Small intestine (tissue), 7 donors: ENCODE data around the gene ZFR. TPM values are rescaled to one million over a fixed set of nuclear protein-coding genes. Genes with fewer than 3 reads are reported as not detected.

Source experiments
- DNase-seq, 2 donors: peaks; one replicate each; pipeline versions ENCODE4 v3.0.0 to v3.0.0-alpha.2; 2013
- FAIRE-seq: peaks from 2 replicates; lab custom pipeline; 2012; peaks lifted over from hg19 to GRCh38; lab: Jason Lieb, UNC
- H3K27ac ChIP-seq, 3 donors: one replicate each; pipeline ENCODE4 v1.5.1; 2013; ENCODE audit warnings: low read length in 2 of 3, mild to moderate bottlenecking in 2 of 3, control low read depth in 1 of 3, inconsistent platforms in 1 of 3, low read depth in 1 of 3, moderate library complexity in 1 of 3
- H3K27me3 ChIP-seq, 3 donors: one replicate each; pipeline ENCODE4 v1.6.1; 2013; ENCODE audit warnings: low read length in 3 of 3, inconsistent platforms in 1 of 3; ENCODE audit not compliant: control insufficient read depth in 3 of 3, insufficient read depth in 3 of 3
- H3K36me3 ChIP-seq, 3 donors: one replicate each; pipeline ENCODE4 v1.6.1; 2013; ENCODE audit warnings: low read length in 3 of 3, inconsistent platforms in 1 of 3, low read depth in 1 of 3, mild to moderate bottlenecking in 1 of 3, moderate library complexity in 1 of 3; ENCODE audit not compliant: control insufficient read depth in 3 of 3, insufficient read depth in 2 of 3
- H3K4me1 ChIP-seq, 3 donors: one replicate each; pipeline ENCODE4 v1.6.1; 2013; ENCODE audit warnings: low read length in 2 of 3, inconsistent platforms in 1 of 3, low read depth in 1 of 3, mild to moderate bottlenecking in 1 of 3, moderate library complexity in 1 of 3; ENCODE audit not compliant: control insufficient read depth in 3 of 3, insufficient read depth in 2 of 3
- H3K4me3 ChIP-seq, 3 donors: one replicate each; pipeline ENCODE4 v1.5.1; 2013; ENCODE audit warnings: low read length in 3 of 3, control low read depth in 1 of 3, inconsistent platforms in 1 of 3, low read depth in 1 of 3, mild to moderate bottlenecking in 1 of 3, moderate library complexity in 1 of 3
- H3K9me3 ChIP-seq, 2 donors: one replicate each; pipeline ENCODE4 v1.6.1; 2013; ENCODE audit warnings: low read depth in 1 of 2, low read length in 1 of 2; ENCODE audit not compliant: control insufficient read depth in 2 of 2, insufficient read depth in 1 of 2
- WGBS, 3 donors: extraction: QIAGEN DNeasy Blood & Tissue Kit; methylation state at CpG; one replicate each; pipeline ENCODE4 v1.1.7; 2013; 5-methylcytosine and 5-hydroxymethylcytosine counted together
- polyA plus RNA-seq, 4 donors: library from polyadenylated mRNA; stranded (reverse) in 3 of 4; unstranded in 1 of 4; fragments of 200-250 nt in 3 of 4; fragments of 120-200 nt in 1 of 4; gene quantifications; one replicate each; pipeline versions ENCODE4 v1.2.1 to v1.2.3, GENCODE V29; 2013
- donor health status: healthy with polysubstance abuse.
- donor health status: control.
- donor health status: control.
- donor health status: Bipolar disorder and iron deficiency.
- donor health status: healthy.

ZFR gene
- polyA plus RNA-seq, 4 donors = 28.2 to 71.0 (median 30.3) TPM

DNA sequence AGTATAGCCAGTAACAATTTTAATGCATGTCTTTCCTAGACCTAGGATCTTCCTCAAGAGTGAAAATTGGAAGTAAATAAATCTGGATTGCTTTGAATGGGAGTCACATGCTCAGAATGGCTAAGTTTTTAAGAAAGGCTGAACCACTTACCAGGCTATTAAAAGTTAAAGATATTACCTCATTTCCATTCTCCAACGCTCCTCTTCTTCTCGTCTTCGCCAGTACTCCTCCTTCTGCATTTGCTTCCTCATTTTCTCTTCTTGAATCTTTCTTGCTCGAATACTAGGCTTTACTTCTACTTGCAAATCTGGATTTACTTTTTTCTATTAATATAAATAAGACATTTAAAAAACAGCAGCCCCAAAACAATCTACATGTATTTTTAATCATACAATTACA lies 49.6 kb downstream of the ZFR start:
- no peak overlapping the region for H3K4me3 ChIP-seq
- H3K27ac ChIP-seq = no peak overlapping the region
- H3K36me3 ChIP-seq = peaks cover 12 to 38% (median 22%) of the 10 kb centered on the region in 3 donors
- H3K4me1 ChIP-seq = no peaks in the 10 kb centered on the region
- DNase-seq (no peak), FAIRE-seq (no peak)
- WGBS, 3 donors = 88 to 98% (median 90%) methylated on average over 4 of the region's 4 CpGs
- H3K9me3 ChIP-seq = no peaks in the 10 kb centered on the region
- no peaks in the 10 kb centered on the region for H3K27me3 ChIP-seq

DNA sequence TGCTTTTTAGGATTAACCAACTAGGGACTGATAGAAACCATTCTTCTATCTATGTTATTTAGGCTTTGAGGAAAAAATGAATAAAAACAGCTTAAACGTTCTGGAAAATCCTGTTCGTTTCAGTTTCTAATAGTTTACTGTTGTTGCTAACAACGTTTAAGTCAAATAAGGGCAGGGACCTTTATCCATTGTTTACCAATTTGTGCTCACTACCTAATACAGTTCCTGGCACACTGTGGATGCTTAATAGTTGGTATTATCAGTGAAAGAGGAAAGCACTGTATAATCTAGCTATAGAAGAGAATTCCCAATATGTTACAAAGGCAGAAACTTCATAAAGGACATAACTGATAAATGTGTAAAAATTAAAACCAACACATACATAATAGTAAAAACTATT lies 52.5 kb downstream of the ZFR start:
- WGBS, 3 donors = 41 to 60% (median 43%) methylated on average over 3 of the region's 3 CpGs
- Histone ChIP-seq H3K9me3 (no peaks in the 10 kb centered on the region), H3K27ac (no peak overlapping the region), H3K27me3 (no peaks in the 10 kb centered on the region), H3K36me3 (peaks cover 16 to 31% (median 27%) of the 10 kb centered on the region in 3 donors), H3K4me1 (no peaks in the 10 kb centered on the region), H3K4me3 (no peak overlapping the region)
- DNase-seq (no peak), FAIRE-seq (no peak)

DNA sequence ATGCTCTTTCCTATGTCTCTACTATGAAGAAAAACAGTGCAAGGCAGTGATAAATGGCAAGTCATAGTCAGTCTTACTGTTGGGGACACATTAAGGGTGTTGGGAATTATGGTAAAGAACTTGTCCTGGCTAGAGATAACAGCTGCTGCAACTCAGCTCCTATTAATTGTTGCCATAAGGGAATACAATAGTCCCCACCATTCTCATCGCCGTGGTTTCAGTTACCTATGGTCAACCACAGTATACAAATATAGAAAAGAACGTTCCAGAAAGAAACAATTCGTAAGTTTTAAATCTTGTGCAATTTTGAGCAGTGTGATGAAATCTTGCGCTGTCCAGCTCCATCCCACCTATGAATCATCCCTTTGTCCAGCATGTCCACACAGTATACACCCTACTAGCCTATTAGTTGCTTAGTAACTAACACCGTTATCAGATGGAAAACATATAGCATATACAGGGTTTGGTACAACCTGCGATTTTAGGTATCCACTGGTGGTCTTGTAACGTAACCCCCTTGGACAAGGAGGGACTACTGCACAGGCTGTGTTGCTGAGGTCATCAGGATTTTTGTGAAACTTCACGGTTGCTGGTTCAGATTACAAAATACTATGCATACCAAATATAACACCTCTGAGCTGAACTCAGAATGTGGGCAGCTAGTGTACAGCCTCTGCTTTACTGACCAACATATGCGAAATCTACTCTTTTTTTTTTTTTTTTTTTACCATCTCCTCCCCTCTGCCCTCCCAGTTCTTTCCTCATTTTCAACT lies 53.5 kb downstream of the ZFR start:
- H3K36me3 ChIP-seq = peaks cover 16 to 26% (median 22%) of the 10 kb centered on the region in 3 donors
- peak overlapping the region in 1 of 3 donors; percentile 56 for H3K27ac ChIP-seq
- no peak overlapping the region for H3K4me3 ChIP-seq
- DNase-seq (peak in 1 of 2 donors; percentile 14), FAIRE-seq (no peak)
- H3K9me3 ChIP-seq = no peaks in the 10 kb centered on the region
- WGBS, 3 donors = 84 to 93% (median 91%) methylated on average over 10 of the region's 10 CpGs
- H3K27me3 ChIP-seq = no peaks in the 10 kb centered on the region
- H3K4me1 ChIP-seq = no peaks in the 10 kb centered on the region

DNA sequence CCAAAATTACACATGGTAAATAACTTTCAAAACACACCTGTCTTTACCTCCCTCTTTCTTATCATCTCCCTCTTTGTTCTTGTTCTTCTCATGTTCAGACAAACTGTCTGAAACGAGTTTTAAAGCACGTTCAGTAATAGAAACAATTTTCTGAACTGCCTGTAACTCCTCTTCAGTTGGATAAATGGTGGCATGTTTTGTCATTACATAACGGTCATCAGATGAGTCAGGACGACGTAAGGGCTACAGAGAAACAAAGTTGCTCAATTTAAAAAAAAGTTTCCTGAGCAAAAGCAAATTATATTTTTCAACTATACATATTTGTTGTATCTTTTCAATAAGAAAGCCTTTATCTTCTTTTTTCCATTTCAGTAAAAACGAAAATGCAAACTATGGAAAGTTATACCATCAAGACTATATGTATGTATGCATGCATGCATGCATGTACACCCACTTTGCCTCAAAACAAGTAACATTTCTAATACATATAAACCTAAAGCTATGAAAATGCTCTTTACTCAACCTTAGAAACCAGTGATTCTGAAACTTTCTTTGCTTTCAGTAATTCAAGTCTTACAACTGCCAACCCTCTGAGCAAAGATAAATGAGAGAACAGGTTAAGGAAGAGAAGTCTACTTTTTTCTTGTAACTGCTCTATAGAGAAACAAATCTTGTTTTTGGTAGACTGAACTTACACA lies 56.0 kb downstream of the ZFR start:
- DNase-seq (no peak), FAIRE-seq (no peak)
- Histone ChIP-seq H3K9me3 (no peaks in the 10 kb centered on the region), H3K27me3 (no peaks in the 10 kb centered on the region), H3K27ac (no peak overlapping the region), H3K4me3 (no peak overlapping the region), H3K4me1 (no peaks in the 10 kb centered on the region), H3K36me3 (peaks cover 16 to 23% (median 17%) of the 10 kb centered on the region in 3 donors)
- WGBS, 3 donors = 58 to 77% (median 73%) methylated on average over 6 of the region's 6 CpGs

DNA sequence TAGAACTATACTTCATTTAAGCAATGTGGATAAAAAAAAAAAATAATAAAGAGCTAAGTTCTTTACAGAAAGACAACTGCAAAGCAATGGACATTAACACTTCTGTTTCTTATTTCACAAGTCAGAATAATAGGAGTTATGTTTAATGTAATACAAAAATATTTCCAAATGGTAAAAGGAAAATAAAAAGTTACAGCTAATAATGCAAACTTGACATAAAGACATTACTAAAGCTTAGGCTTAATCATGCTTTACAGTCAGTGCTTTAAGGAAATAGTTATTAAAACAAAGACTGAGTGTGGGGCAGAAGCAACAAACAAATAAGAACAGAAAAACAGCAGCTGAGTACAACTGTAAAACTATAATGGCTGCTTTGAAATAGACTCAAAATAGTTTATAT lies 56.7 kb downstream of the ZFR start:
- Histone ChIP-seq H3K36me3 (peaks cover 18 to 21% (median 20%) of the 10 kb centered on the region in 3 donors), H3K4me1 (no peaks in the 10 kb centered on the region), H3K9me3 (no peaks in the 10 kb centered on the region), H3K27ac (no peak overlapping the region), H3K4me3 (no peak overlapping the region), H3K27me3 (no peaks in the 10 kb centered on the region)
- no peak for DNase-seq
- FAIRE-seq = no peak

DNA sequence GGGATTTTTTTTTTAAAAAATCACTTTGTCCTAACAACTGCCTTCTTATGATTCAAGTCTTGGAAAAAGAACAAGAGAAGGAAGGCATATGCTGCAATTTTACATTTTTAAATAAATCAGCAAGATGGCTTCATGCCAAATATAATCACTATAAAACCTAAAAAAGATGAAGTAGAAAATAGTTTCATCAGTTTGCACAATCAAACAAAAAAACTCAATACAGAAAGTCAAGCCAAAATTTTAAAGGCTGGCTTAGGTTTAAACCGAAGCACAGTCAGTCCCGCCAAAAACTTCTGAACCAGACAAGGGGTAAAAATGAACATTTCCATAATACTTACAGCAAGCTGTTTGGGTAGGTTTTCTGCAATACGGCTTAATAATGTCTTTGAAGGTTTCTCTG lies 57.3 kb downstream of the ZFR start:
- Histone ChIP-seq H3K4me1 (no peaks in the 10 kb centered on the region), H3K27ac (no peak overlapping the region), H3K36me3 (peaks cover 18 to 19% (median 18%) of the 10 kb centered on the region in 3 donors), H3K9me3 (no peaks in the 10 kb centered on the region), H3K4me3 (no peak overlapping the region), H3K27me3 (no peaks in the 10 kb centered on the region)
- DNase-seq = no peak
- WGBS, 3 donors = 72 to 96% (median 86%) methylated on average over 3 of the region's 3 CpGs
- FAIRE-seq = no peak

DNA sequence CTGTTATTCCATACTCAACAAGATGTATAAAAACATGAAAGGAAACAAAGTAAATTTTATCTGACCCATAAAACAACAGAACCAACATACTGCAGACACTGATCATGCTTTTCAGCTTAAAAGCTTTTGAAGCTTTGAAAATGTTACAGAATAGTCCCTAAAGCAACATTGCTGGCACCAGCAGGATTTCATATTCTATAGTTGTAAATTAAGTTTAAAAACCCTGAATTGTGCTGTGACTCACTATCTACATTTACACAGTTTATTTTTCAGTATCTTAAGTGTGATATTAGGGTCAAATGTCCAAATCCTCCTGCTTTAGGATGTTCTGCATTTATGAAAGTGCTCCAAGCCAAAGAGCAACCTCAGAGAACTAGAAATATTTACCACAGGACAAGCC lies 59.9 kb downstream of the ZFR start:
- peaks cover 12 to 18% (median 13%) of the 10 kb centered on the region in 3 donors for H3K36me3 ChIP-seq
- no peaks in the 10 kb centered on the region for H3K4me1 ChIP-seq
- H3K4me3 ChIP-seq = no peak overlapping the region
- H3K27ac ChIP-seq = no peak overlapping the region
- no peak for DNase-seq
- FAIRE-seq = no peak
- no peaks in the 10 kb centered on the region for H3K27me3 ChIP-seq
- H3K9me3 ChIP-seq = no peaks in the 10 kb centered on the region

DNA sequence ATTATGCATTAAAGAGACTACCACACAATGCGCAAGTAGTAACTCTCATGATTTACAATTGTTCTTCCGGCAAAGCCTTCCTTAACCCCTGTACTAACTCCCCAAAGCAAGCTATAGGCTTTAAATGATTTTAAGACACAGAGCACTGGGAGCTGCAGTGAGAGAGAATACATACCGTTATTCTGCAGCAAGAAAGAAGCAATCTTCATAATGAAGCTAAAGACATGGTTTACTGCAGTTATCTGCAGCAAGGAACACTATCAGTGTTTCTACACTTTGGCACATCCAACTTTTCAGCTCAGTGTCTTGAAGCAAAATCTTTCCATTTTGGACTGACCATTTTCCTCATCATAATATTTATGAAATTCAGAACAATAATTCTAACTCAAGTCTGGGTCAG lies 61.0 kb downstream of the ZFR start:
- WGBS, 3 donors = 90 to 93% (median 91%) methylated on average over 3 of the region's 3 CpGs
- Histone ChIP-seq H3K4me1 (no peaks in the 10 kb centered on the region), H3K27me3 (no peaks in the 10 kb centered on the region), H3K27ac (no peak overlapping the region), H3K36me3 (peaks cover 9 to 15% (median 10%) of the 10 kb centered on the region in 3 donors), H3K4me3 (no peak overlapping the region), H3K9me3 (no peaks in the 10 kb centered on the region)
- FAIRE-seq (no peak), DNase-seq (no peak)
